ENCODE data around the gene OR5B2.

The OR5B2 gene

DNA sequence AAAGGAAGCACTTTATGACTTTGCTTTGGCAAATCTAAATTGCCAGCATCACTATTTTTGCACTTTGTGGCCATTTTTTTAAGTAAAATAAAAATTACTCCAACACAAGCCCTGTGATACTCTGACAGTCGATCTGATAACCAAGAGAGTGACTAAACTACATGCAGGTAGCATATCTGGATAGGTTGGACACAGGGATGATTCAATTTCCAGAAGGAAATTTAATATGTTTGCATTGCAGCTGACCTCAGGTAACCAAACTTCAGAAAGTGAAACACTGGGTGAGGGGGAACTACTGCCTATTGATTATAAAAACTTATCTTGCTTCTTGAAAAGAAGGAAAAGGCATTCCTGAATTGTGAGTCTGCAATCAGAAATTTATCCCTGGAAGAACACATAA lies 35.2 kb downstream of the OR5B2 start:
- TF ChIP-seq TAF1 (IDR thresholded peaks at IDR 0.05; ENCODE audit: borderline replicate concordance, insufficient read depth, low read length) (no peak), FOXP2 (optimal IDR thresholded peaks at IDR 0.05; ENCODE audit: borderline replicate concordance, extremely low read depth, extremely low read length, insufficient read depth) (no peak), SIN3A (IDR thresholded peaks at IDR 0.05; ENCODE audit: borderline replicate concordance, insufficient read depth, low read length) (no peak), POLR2AphosphoS5 (IDR thresholded peaks at IDR 0.05; ENCODE audit: low read depth, low read length) (no peak)
- TF ChIP-seq, protein P1, sequence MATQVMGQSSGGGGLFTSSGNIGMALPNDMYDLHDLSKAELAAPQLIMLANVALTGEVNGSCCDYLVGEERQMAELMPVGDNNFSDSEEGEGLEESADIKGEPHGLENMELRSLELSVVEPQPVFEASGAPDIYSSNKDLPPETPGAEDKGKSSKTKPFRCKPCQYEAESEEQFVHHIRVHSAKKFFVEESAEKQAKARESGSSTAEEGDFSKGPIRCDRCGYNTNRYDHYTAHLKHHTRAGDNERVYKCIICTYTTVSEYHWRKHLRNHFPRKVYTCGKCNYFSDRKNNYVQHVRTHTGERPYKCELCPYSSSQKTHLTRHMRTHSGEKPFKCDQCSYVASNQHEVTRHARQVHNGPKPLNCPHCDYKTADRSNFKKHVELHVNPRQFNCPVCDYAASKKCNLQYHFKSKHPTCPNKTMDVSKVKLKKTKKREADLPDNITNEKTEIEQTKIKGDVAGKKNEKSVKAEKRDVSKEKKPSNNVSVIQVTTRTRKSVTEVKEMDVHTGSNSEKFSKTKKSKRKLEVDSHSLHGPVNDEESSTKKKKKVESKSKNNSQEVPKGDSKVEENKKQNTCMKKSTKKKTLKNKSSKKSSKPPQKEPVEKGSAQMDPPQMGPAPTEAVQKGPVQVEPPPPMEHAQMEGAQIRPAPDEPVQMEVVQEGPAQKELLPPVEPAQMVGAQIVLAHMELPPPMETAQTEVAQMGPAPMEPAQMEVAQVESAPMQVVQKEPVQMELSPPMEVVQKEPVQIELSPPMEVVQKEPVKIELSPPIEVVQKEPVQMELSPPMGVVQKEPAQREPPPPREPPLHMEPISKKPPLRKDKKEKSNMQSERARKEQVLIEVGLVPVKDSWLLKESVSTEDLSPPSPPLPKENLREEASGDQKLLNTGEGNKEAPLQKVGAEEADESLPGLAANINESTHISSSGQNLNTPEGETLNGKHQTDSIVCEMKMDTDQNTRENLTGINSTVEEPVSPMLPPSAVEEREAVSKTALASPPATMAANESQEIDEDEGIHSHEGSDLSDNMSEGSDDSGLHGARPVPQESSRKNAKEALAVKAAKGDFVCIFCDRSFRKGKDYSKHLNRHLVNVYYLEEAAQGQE (IDR thresholded peaks at IDR 0.05; ENCODE audit: insufficient read depth in 1 of 2, low read depth in 2 of 2, low read length in 2 of 2), result no peak

DNA sequence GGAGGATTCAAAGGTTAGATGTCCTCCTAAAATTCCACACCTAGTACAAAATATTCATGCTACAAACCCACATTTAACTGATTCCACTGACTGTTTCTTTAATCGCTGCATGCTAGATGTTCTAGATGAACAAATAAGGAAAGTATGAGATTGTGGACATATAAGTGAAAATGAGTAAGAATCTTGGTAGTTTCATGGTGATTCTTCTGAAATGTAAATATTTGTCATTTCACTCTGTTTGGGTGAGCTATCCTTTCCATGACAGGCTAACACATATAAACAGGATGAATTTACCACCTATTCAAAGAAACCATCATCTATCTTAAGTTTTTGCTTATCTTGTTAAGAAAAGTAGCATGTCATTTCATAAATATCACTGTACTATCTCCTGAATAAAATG lies 36.0 kb downstream of the OR5B2 start:
- no peak for TF ChIP-seq FOXP2 (optimal IDR thresholded peaks at IDR 0.05; ENCODE audit: borderline replicate concordance, extremely low read depth, extremely low read length, insufficient read depth)
- TF ChIP-seq, protein P1 (IDR thresholded peaks at IDR 0.05; ENCODE audit: insufficient read depth in 1 of 2, low read depth in 2 of 2, low read length in 2 of 2), result no peak
- no peak for TF ChIP-seq POLR2AphosphoS5 (IDR thresholded peaks at IDR 0.05; ENCODE audit: low read depth, low read length)

DNA sequence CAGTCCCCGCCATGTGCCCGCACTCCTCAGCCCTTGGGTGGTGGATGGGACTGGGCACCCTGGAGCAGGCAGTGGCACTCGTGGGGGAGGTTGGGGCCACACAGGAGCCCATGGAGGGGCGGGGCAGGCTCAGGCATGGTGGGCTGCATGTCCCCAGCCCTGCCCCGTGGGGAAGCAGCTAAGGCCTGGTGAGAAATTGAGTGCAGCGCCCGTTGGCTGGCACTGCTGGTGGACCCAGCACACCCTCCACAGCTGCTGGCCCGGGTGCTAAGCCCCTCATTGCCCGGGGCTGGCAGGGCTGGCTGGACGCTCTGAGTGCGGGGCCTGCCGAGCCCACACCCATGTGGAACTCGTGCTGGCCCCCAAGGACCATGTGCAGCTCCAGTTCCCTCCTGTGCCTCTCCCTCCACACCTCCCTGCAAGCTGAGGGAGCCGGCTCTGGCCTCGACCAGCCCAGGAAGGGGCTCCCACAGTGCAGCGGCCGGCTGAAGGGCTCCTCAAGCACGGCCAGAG lies 37.3 kb downstream of the OR5B2 start:
- TF ChIP-seq SIN3A (IDR thresholded peaks at IDR 0.05; ENCODE audit: borderline replicate concordance, insufficient read depth, low read length), result no peak
- no peak for TF ChIP-seq TAF1 (IDR thresholded peaks at IDR 0.05; ENCODE audit: borderline replicate concordance, insufficient read depth, low read length)
- TF ChIP-seq, protein P1 (IDR thresholded peaks at IDR 0.05; ENCODE audit: insufficient read depth in 1 of 2, low read depth in 2 of 2, low read length in 2 of 2), result no peak
- TF ChIP-seq FOXP2 (optimal IDR thresholded peaks at IDR 0.05; ENCODE audit: borderline replicate concordance, extremely low read depth, extremely low read length, insufficient read depth), result no peak
- TF ChIP-seq POLR2AphosphoS5 (IDR thresholded peaks at IDR 0.05; ENCODE audit: low read depth, low read length), result no peak
